GM08714 (cell line): ENCODE results near the gene TPM1.
"Not testable (repeated sequence)": the region's sequence is repeated elsewhere in the genome, so short reads cannot be mapped to it uniquely, and the experiment has no call there.

Experiments used
- H3K4me3 ChIP-seq: fragments of 200-500 bp; sonication (Bioruptor generic); 2 replicates; pipeline ENCODE4 v1.5.1; 2014; ENCODE audit warnings: mild to moderate bottlenecking, low read length, inconsistent platforms
- ZNF274 ChIP-seq: IDR thresholded peaks from 2 replicates; pipeline ENCODE4 v1.6.1; 2012; ENCODE audit warnings: mild to moderate bottlenecking, low read depth, low read length

The TPM1 gene

DNA sequence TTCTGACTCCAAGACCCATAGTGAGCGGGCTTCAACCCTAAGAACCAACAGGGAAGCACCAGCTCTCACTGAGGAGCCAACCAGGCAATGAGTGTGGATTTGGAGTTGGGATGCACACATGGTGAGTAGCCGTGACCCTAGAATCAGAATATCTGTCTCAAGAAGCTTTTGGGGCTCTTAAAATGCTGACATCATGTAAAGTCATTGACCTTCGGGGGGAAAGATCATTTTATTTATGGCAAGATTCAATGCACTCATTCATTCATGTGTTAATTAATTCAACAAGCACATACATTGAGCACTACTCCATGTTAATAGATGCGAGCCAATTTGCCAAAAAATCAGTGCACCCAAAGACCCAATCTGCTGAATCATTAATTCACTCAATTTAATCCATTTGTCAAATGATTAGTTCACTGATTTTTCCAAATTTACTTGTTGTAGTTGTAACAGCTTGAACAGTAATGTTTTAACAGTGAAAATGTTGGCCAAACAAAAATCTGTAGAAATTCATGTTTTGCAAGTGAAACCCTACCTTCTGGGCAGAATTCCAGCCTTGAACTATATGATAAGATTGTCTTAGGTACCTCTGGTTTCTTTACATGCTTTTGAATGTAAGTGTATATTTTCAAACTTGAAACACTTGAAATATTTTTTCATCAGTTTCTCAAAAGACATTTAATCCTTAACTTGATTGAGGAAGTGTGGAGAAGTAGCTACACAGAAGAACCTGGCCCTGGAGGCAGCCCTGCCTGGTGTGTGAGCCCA lies 49.3 kb downstream of the TPM1 start:
- no peak for TF ChIP-seq ZNF274
- H3K4me3 ChIP-seq, result no peak overlapping the region

DNA sequence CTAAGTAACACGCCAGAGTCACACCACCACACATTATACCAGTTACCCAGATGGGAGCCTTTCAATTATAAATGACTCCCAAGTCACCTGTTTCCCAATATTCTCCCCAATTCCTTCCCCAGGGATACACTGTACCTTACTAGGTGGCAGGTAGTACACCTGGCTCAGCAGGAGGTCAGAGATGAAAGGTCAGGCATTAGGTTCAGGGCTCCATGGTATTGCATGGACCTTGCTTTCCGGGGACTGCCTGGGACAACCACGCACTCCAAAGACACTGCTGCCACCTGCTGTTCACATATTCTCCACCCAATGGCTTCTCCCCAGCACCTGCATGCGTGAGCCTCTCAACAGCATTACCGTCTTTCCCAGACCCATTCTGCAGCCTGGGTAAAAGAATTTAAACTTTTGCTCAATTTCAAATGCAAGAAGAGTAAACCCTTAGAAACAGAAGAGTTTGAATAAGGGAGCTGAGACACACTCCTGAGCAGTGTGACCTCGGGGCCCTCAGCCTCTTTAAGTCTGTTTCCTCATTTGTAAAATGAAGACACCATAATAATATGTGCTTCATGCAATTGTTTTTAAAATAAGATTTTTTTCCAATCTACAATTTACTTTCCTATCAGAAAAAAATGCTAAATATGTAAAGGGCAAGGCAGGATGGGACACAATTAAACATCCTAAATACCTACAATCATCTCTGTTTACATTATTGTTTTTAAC lies 51.1 kb downstream of the TPM1 start:
- no peak overlapping the region for H3K4me3 ChIP-seq
- TF ChIP-seq ZNF274, result no peak

DNA sequence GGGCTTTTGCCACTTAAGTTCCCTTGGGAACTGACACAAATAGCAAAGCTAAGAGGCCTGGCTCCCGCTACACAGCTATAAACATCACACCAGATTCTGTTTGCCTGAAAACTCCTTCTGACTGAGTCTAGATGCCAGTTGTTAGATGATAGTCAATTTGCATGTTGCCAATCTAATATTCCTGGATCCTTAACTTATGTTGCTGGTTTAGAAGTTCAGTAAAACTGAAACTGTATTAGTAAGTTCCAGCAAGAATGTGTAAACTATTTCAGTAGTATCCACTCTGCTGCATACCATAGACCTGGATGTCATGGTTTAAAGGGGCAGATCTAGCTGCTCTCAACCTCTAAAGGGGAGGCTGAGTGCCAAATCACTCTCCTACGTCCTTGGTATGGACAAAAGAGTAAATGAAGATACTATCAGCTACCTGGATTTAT lies 52.0 kb downstream of the TPM1 start:
- TF ChIP-seq ZNF274, result no peak
- H3K4me3 ChIP-seq, result no peak overlapping the region

DNA sequence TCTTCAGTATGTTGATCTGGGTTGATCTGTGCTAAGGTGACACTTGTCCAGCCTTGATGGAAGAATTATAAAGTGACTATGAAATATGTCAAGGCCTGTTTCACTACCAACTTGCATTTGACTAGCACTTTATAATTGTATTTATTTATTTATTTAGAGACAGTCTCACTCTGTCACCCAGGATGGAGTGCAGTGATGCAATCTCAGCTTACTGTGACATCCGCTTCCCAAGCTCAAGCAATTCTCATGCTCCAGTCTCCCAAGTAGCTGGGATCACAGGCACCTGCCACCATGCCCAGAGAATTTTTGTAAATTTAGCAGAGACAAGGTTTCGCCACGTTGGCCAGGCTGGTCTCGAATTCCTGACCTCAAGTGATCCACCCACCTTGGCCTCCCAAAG lies 53.6 kb downstream of the TPM1 start:
- TF ChIP-seq ZNF274, result no peak
- no peak overlapping the region for H3K4me3 ChIP-seq

DNA sequence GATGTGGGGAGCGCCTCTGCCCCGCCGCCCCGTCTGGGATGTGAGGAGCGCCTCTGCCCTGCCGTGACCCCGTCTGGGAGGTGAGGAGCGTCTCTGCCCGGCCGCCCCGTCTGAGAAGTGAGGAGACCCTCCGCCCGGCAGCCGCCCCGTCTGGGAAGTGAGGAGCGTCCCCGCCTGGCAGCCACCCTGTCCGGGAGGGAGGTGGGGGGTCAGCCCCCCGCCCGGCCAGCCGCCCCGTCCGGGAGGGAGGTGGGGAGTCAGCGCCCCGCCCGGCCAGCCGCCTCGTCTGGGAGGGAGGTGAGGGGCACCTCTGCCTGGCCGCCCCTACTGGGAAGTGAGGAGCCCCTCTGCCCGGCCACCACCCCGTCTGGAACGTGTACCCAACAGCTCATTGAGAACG lies 56.4 kb downstream of the TPM1 start:
- H3K4me3 ChIP-seq, result not testable (repeated sequence)

DNA sequence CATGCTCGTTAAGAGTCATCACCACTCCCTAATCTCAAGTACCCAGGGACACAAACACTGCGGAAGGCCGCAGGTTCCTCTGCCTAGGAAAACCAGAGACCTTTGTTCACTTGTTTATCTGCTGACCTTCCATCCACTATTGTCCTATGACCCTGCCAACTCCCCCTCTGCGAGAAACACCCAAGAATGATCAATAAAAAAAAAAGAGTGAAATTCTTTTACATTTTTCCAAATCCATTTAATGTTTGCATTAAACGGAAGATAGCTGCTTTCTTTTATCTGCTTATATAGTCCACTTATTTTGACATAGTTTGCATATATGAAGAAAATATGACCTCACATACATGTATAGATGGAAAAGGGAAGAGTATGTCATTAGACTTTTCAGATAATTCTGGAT lies 57.0 kb downstream of the TPM1 start:
- H3K4me3 ChIP-seq, result not testable (repeated sequence)

DNA sequence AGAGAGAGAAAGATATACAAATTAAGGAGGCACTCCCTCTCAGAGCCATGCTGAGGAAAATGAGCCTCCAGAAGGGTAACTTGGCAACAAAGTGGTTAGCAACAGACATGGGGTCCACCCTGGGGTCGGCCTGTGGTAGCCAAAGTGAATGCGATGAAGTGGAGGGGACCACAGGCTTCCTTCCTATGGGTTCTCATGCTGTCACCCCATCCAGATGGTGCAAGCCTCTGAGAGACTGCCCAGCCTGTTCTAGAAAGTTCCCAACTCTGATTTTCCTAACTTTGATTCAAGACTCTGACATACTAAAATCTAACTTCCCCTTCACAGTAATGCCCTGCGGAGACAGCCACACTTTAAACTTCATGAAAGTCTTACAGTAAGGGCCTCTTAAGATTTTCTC lies 60.9 kb downstream of the TPM1 start:
- TF ChIP-seq ZNF274, result no peak
- no peak overlapping the region for H3K4me3 ChIP-seq

DNA sequence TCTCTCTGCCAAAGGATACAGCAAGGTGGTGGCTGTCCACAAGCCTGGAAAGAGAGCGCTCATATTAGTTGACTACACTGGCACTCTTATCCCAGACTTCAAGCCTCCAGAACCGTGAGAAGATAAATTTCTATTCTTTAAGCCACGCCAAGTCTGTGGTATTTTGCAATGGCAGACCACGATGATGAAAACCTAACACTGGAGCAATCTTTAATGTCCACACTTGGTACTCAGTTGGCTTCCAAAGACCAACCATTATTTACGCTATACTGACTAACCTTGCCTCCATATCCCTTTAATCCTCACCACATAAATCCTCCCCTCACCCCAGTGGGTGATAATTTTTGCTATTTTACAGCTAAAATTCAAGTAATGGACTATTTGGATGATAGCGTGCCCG lies 62.2 kb downstream of the TPM1 start:
- no peak overlapping the region for H3K4me3 ChIP-seq
- TF ChIP-seq ZNF274, result no peak

DNA sequence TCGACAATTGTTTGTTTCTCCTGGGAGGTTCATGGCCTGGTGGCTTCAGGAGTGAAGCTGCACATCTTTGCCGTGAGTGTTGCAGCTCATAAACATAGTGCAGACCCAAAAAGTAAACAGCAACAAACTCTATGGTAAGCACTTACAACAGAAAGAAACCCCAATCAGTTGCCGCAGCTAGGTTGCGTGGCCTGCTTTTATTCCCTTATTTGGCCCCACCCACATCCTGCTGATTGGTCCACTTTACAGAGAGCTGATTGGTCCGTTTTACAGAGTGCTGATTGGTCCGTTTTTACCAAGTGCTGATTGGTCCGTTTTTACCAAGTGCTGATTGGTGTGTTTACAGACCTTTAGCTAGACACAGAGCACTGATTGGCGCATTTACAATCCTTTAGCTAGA lies 62.8 kb downstream of the TPM1 start:
- H3K4me3 ChIP-seq, result not testable (repeated sequence)

DNA sequence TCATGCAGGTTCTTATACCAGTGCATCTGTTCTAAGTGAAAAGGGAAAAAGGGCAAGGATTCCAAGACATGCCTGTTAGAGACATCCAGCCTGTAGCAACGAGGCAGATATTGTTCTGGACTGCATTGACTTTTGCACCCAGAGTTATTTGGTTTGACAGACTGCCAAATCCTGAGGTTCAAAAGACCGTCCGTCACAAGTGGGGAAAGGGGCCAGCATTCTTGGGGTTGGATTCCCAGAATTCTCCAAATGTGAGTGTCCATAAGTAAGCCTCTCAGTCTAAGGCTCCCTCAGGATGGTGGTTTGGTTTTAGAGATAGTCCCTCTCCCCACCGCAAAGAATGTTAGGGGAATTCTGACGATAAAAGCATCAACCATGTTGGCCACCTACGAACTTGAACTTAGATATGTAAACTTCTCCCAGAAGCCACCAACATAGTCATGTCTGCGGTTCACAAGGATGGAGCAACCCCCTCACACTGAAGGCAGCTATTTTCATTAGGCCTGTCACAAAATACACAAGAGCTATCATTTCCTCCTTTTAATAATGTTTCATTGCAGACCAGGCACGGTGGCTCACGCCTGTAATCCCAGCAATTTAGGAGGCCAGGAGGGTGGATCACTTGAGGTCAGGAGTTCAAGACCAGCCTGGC lies 65.5 kb downstream of the TPM1 start:
- TF ChIP-seq ZNF274, result no peak
- no peak overlapping the region for H3K4me3 ChIP-seq

DNA sequence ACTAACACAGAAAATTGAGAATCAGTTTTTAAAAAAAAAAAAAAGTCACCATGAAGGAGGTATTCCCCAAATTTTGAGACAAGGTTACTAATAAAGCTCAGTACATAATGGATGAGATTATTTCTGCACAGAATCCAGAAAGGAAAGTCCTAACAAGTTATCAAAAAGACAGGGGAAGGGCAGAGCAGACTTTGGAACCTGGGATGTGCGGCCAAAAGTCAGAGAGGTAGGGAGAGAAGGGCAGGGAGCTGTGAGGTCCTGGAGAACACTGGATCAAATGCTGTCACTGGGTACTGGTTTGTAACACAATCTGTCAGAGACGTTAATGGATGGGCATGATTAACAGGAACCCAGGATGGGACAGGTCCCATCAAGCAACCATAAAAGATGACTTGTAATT lies 67.0 kb downstream of the TPM1 start:
- no peak for TF ChIP-seq ZNF274
- H3K4me3 ChIP-seq, result no peak overlapping the region

DNA sequence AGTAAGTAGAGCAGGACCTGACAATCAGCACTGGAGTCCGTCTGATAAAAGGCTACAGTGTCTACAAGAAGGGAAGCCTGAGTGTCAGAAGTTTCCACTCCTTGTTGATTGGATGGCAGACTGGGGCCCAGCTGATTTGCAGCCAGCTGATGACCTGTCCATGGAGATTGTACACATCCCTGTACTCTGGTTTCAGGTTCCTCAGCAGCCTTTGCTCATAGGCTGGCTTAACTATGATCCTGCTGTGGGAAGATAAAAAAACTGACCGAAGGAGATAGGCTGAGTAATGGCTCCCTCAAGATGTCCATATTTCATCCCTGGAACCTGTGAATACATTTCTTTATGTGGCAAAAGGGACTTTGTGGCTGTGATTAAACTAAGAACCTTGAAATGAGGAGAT lies 67.4 kb downstream of the TPM1 start:
- TF ChIP-seq ZNF274, result no peak
- no peak overlapping the region for H3K4me3 ChIP-seq

DNA sequence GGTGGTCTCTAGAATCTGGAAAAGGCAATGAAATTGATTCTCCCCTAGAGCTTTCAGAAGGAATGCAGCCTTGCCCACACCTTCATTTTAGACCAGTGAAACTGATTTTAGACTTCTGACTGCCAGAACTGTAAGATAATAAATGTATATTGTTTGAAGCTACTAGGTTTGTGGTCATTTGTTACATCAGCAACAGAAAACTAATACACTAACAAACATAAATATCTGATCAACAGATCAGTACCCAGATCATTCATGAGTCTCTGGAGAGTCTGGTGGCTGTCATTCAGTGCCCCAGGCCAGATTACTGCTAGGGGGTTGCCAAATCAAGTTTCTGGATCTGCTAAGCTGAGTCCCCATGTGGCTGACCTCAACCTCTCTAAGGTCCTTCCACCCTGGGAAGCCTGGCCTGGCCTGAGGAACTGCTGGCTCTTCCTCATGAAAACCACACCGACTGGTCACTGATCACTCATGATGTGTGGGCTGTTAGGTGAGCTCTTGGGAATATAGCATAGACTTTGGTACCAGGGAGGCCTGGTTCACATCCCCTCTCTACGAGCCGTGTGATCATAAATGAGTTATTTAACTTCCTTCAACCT lies 68.0 kb downstream of the TPM1 start:
- H3K4me3 ChIP-seq, result no peak overlapping the region
- no peak for TF ChIP-seq ZNF274

DNA sequence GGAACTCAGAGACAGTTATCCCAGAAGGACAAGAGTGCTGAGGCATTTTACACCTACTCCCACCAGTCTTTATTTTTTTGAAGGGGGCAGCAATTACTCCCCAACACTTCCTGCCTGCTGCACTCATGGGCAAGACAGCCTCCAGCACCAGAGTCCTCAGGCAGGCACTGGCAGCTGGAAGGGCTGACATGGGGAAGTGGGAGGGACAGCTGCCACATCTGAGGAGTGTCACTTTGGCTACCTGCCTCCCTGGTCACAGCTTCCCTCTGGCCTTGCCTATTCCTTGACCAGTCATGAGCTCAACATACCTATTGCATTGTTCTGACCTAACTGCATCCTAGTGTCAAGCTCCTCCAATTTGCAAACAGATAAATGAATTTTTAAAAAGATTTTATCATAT lies 68.9 kb downstream of the TPM1 start:
- no peak for TF ChIP-seq ZNF274
- no peak overlapping the region for H3K4me3 ChIP-seq

DNA sequence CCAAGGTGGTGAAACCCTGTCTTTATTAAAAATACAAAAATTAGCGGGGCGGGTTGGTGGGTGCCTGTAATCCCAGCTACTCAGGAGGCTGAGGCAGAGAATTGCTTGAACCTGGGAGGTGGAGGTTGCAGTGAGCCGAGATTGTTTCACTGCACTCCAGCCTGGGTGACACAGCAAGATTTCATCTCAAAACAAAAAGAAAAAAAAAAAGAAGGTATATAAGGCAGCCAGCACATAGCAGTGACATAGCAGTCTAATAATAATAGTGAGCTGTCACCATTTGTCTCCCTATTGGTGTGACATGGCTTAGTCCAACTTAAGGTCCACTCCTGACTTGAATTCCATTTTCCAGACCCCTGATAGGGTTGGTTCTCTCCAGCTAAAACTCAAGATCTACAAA lies 70.3 kb downstream of the TPM1 start:
- TF ChIP-seq ZNF274, result no peak
- H3K4me3 ChIP-seq, result no peak overlapping the region
